ENCODE results near the gene ANKH.

Gene ANKH

DNA sequence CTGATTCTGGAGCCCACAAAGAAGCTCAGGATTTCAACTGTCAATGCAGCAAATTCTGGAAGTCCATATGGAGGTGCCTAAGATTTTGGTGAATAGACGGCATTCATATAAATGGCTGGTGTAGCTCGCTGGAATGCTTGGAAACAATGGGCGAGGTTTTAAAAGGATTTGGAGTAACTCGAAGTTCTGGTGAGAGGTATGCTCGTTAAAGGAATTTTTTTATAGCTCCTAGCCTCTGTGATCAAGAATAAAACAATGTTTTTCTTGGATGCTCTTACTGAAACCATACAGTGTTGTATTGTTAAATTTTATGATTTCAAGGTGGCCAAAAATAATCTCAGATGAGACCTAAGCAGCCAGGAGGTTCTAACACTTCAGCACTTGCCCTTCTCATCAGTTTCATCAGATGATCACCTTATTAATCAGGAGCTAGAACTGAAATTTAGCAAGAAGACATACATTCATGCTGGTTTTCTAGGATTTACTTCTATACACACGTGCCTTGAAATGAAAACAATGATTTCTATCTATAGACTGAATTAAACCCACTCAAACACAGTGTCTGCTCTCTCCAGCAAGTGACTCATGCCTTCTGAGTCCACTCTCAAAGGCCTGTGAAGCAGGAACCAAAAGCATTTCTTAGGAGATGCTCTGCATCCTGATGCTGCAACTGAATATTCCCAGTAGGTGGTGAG, 127.8 kb downstream of the ANKH start:
- TF ChIP-seq, protein P1, sequence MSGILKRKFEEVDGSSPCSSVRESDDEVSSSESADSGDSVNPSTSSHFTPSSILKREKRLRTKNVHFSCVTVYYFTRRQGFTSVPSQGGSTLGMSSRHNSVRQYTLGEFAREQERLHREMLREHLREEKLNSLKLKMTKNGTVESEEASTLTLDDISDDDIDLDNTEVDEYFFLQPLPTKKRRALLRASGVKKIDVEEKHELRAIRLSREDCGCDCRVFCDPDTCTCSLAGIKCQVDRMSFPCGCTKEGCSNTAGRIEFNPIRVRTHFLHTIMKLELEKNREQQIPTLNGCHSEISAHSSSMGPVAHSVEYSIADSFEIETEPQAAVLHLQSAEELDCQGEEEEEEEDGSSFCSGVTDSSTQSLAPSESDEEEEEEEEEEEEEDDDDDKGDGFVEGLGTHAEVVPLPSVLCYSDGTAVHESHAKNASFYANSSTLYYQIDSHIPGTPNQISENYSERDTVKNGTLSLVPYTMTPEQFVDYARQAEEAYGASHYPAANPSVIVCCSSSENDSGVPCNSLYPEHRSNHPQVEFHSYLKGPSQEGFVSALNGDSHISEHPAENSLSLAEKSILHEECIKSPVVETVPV (CRISPR knock-in tag; IDR thresholded peaks at IDR 0.05), result no peak
- no peak for TF ChIP-seq ZC3H10 (CRISPR knock-in tag; IDR thresholded peaks at IDR 0.05)
- no peak for TF ChIP-seq CSDC2 (CRISPR knock-in tag; IDR thresholded peaks at IDR 0.05)
- no peak for TF ChIP-seq ZFP3 (CRISPR knock-in tag; IDR thresholded peaks at IDR 0.05)
- no peak for TF ChIP-seq ZNF565 (CRISPR knock-in tag; conservative IDR thresholded peaks at IDR 0.05; ENCODE audit: low read depth)
- TF ChIP-seq, protein P2, sequence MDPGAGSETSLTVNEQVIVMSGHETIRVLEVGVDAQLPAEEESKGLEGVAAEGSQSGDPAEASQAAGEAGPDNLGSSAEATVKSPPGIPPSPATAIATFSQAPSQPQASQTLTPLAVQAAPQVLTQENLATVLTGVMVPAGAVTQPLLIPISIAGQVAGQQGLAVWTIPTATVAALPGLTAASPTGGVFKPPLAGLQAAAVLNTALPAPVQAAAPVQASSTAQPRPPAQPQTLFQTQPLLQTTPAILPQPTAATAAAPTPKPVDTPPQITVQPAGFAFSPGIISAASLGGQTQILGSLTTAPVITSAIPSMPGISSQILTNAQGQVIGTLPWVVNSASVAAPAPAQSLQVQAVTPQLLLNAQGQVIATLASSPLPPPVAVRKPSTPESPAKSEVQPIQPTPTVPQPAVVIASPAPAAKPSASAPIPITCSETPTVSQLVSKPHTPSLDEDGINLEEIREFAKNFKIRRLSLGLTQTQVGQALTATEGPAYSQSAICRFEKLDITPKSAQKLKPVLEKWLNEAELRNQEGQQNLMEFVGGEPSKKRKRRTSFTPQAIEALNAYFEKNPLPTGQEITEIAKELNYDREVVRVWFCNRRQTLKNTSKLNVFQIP (CRISPR knock-in tag; IDR thresholded peaks at IDR 0.05; ENCODE audit: borderline replicate concordance, low read depth), result no peak
- TF ChIP-seq RARB (CRISPR knock-in tag; IDR thresholded peaks at IDR 0.05), result no peak
- ATAC-seq, result peak; percentile 80

DNA sequence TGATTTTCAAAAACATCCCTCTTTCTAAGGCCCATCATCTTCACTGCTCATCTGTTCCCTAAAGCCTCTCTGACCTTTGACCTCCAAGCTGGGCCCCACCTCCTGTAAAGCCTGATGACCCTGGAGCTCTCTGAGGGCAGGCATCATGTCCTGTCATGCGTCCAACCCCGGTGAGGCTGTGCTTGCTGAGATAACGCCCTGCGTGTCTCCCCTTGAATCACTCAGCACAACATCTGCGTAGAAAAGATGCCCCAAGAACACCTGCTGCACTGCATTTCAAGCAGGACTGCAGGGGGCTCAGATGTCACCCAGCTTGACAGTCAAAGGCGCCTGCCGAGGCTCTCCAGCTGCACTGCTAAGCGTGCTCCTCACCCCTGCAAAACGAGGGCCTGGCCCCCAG, 129.1 kb downstream of the ANKH start:
- TF ChIP-seq, protein P3, sequence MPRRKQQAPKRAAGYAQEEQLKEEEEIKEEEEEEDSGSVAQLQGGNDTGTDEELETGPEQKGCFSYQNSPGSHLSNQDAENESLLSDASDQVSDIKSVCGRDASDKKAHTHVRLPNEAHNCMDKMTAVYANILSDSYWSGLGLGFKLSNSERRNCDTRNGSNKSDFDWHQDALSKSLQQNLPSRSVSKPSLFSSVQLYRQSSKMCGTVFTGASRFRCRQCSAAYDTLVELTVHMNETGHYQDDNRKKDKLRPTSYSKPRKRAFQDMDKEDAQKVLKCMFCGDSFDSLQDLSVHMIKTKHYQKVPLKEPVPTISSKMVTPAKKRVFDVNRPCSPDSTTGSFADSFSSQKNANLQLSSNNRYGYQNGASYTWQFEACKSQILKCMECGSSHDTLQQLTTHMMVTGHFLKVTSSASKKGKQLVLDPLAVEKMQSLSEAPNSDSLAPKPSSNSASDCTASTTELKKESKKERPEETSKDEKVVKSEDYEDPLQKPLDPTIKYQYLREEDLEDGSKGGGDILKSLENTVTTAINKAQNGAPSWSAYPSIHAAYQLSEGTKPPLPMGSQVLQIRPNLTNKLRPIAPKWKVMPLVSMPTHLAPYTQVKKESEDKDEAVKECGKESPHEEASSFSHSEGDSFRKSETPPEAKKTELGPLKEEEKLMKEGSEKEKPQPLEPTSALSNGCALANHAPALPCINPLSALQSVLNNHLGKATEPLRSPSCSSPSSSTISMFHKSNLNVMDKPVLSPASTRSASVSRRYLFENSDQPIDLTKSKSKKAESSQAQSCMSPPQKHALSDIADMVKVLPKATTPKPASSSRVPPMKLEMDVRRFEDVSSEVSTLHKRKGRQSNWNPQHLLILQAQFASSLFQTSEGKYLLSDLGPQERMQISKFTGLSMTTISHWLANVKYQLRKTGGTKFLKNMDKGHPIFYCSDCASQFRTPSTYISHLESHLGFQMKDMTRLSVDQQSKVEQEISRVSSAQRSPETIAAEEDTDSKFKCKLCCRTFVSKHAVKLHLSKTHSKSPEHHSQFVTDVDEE (CRISPR knock-in tag; IDR thresholded peaks at IDR 0.05), result no peak
- TF ChIP-seq ZNF8 (CRISPR knock-in tag; IDR thresholded peaks at IDR 0.05), result no peak
- no peak for TF ChIP-seq ARNTL (CRISPR knock-in tag; IDR thresholded peaks at IDR 0.05; ENCODE audit: borderline replicate concordance, low read depth)
- TF ChIP-seq, protein P1 (CRISPR knock-in tag; IDR thresholded peaks at IDR 0.05), result no peak
- TF ChIP-seq GLIS3 (CRISPR knock-in tag; IDR thresholded peaks at IDR 0.05), result no peak
- no peak for TF ChIP-seq ZNF70 (CRISPR knock-in tag; IDR thresholded peaks at IDR 0.05)
- no peak for TF ChIP-seq ZNF565 (CRISPR knock-in tag; conservative IDR thresholded peaks at IDR 0.05; ENCODE audit: low read depth)
- no peak for TF ChIP-seq PPARA (CRISPR knock-in tag; IDR thresholded peaks at IDR 0.05; ENCODE audit: borderline replicate concordance)
- no peak for TF ChIP-seq ESRRG (CRISPR knock-in tag; IDR thresholded peaks at IDR 0.05)
- TF ChIP-seq, protein P2 (CRISPR knock-in tag; IDR thresholded peaks at IDR 0.05; ENCODE audit: borderline replicate concordance, low read depth), result no peak
- TF ChIP-seq SNAI2 (CRISPR knock-in tag; IDR thresholded peaks at IDR 0.05), result no peak
- no peak for TF ChIP-seq RARB (CRISPR knock-in tag; IDR thresholded peaks at IDR 0.05)
- TF ChIP-seq CSDC2 (CRISPR knock-in tag; IDR thresholded peaks at IDR 0.05), result no peak
- ATAC-seq, result no peak

DNA sequence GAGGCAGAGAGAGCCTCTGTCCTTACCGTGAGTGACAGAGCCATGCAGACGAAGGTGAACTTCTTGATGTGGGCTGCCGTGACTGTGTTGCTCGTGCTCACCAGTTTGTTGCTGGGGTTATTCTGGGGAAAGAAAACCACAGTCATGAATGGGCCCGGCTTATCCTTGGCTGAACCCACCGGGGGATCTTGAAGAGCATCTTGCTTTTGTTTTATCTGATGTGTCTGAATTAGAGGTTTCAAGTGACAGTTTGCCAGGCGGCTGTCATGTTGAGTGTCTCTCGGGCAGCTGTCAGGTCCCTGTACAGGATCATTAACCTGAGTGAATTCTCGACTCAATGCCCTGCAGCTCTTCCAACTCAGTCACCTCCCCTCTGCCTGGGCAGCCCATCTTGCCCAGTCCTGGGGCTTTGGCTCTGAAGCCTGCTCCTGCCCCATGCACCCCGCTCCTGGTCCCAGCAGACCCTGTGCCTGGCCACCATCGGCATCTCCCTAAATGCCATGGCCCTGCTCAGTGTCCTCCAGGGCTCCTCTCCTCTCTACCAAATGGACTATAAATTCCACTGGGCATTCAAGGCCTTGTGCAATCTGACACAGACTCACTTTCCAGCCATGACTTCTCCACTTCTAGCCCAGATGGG, 129.7 kb downstream of the ANKH start:
- ATAC-seq, result no peak
- TF ChIP-seq, protein P4, sequence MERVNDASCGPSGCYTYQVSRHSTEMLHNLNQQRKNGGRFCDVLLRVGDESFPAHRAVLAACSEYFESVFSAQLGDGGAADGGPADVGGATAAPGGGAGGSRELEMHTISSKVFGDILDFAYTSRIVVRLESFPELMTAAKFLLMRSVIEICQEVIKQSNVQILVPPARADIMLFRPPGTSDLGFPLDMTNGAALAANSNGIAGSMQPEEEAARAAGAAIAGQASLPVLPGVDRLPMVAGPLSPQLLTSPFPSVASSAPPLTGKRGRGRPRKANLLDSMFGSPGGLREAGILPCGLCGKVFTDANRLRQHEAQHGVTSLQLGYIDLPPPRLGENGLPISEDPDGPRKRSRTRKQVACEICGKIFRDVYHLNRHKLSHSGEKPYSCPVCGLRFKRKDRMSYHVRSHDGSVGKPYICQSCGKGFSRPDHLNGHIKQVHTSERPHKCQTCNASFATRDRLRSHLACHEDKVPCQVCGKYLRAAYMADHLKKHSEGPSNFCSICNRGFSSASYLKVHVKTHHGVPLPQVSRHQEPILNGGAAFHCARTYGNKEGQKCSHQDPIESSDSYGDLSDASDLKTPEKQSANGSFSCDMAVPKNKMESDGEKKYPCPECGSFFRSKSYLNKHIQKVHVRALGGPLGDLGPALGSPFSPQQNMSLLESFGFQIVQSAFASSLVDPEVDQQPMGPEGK (CRISPR knock-in tag; IDR thresholded peaks at IDR 0.05; ENCODE audit: borderline replicate concordance), result no peak
- TF ChIP-seq ZC3H10 (CRISPR knock-in tag; IDR thresholded peaks at IDR 0.05) (no peak), BACH2 (CRISPR knock-in tag; IDR thresholded peaks at IDR 0.05; ENCODE audit: borderline replicate concordance) (no peak), ESRRG (CRISPR knock-in tag; IDR thresholded peaks at IDR 0.05) (no peak), TCF4 (CRISPR knock-in tag; IDR thresholded peaks at IDR 0.05; ENCODE audit: borderline replicate concordance) (no peak), CSDC2 (CRISPR knock-in tag; IDR thresholded peaks at IDR 0.05) (no peak), SNAI2 (CRISPR knock-in tag; IDR thresholded peaks at IDR 0.05) (no peak), ZNF565 (CRISPR knock-in tag; conservative IDR thresholded peaks at IDR 0.05; ENCODE audit: low read depth) (no peak), ARNTL (CRISPR knock-in tag; IDR thresholded peaks at IDR 0.05; ENCODE audit: borderline replicate concordance, low read depth) (no peak), RARB (CRISPR knock-in tag; IDR thresholded peaks at IDR 0.05) (no peak), ZNF8 (CRISPR knock-in tag; IDR thresholded peaks at IDR 0.05) (no peak)
- TF ChIP-seq, protein P2 (CRISPR knock-in tag; IDR thresholded peaks at IDR 0.05; ENCODE audit: borderline replicate concordance, low read depth), result no peak
- TF ChIP-seq, protein P1 (CRISPR knock-in tag; IDR thresholded peaks at IDR 0.05), result no peak

All from SK-N-SH treated with all-trans-retinoic acid at 6 μM for 48 hours (cell line).